GM12872 (cell line): ENCODE results near the gene NOL7.

ENCODE experiments used
- TF ChIP-seq, protein P1 (sequence below): IDR thresholded peaks from 3 replicates; pipeline ENCODE4 v1.5.1; 2011; ENCODE audit warnings: low read depth, mild to moderate bottlenecking, low read length, moderate library complexity; ENCODE audit not compliant: insufficient read depth

NOL7 gene

DNA sequence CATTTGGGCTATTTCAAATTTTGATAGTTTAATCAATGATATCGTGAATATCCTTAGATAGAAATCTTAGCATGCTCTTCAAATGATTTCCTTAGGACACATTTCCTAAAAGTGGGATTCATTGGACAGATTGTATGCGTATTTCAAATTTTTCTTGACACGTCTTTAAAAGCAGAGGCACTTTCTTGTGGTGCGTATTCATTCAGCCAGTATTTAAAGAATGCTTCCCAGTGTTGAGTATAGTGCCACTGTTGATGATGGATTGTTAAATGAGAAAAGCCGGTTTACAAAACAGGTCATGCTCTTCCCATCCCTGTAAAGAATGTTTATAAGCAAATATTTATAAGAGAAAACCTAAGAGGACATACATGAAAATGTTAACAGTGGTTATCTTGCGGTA is 15.1 kb upstream of the NOL7 start:
- TF ChIP-seq, protein P1, sequence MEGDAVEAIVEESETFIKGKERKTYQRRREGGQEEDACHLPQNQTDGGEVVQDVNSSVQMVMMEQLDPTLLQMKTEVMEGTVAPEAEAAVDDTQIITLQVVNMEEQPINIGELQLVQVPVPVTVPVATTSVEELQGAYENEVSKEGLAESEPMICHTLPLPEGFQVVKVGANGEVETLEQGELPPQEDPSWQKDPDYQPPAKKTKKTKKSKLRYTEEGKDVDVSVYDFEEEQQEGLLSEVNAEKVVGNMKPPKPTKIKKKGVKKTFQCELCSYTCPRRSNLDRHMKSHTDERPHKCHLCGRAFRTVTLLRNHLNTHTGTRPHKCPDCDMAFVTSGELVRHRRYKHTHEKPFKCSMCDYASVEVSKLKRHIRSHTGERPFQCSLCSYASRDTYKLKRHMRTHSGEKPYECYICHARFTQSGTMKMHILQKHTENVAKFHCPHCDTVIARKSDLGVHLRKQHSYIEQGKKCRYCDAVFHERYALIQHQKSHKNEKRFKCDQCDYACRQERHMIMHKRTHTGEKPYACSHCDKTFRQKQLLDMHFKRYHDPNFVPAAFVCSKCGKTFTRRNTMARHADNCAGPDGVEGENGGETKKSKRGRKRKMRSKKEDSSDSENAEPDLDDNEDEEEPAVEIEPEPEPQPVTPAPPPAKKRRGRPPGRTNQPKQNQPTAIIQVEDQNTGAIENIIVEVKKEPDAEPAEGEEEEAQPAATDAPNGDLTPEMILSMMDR = no peak

DNA sequence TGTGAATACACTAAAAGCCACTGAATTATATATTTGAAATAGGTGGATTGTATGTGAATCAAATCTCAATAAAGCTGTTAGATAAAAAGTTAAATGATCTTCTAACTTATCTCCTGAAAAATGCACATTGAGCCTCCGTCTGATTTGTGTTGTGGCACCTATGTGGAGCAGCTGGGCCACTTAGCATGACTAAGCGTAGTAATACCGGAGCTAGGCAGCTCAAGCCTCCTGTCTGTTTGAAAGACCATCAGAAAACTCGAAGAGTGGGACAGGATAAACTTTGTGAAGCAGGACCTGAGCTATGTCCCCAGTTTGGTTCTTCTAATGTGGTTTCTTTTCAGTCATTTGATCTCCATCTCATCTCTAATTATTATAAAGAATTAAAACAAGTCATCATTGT is 11.0 kb upstream of the NOL7 start:
- TF ChIP-seq, protein P1 = no peak

DNA sequence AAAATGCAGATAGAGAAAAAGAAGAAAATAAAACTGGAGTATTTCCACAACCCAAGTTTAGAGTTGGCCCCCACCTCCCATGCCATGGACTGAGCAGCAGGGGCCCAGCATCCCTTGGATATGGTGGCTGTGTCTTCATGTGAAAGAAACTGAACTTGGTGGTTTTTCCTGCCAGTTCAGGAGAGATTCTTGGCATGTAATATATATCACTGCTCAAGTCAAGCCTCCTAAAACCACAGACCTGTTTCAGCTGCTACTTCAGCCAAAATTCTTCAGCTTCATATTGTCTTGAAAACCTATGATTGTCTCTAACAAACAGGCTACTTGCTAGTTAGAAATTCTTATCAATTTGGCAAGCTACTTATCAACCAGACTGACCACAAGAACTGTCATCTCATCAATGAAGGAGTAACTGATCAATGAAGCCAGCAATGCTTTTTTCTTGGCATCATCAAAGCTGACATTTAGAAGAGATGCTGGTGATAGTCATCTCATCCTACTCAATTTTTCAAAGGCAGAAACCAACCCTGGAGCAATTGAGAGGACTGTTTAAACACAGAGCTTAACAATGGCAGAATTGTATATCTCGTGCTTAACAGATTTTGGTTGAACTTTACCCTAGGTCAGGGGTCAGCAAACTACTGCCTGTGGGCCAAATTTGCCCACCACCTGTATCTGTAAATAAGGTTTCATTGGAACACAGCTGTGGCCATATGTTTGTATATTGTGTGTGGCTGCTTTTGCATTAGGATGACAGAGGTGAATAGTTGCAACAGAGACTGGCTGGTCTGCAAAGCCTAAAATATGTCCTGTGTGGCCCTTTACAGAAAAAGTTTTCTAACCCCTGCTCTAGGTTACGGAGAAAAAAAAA is 10.4 kb upstream of the NOL7 start:
- TF ChIP-seq, protein P1 = no peak

DNA sequence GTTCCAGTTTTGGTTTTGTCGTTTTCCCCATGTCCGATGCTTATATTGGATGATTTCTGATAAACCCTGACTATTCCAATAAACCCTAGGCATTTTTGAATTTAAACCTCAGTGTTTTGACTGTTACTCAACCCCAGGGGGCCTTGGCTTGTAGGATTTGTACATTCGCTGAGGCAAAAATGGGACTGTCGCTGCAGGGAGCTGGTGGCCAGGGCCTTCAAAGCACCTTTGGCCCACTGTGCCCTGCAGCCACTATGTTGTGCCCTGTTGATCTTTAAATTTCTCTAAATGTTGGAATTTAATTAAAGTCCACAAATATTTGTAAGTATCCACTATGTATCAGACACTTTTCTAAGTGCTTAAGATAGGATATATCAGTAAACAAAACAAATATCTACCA is 9.5 kb upstream of the NOL7 start:
- TF ChIP-seq, protein P1 = no peak

DNA sequence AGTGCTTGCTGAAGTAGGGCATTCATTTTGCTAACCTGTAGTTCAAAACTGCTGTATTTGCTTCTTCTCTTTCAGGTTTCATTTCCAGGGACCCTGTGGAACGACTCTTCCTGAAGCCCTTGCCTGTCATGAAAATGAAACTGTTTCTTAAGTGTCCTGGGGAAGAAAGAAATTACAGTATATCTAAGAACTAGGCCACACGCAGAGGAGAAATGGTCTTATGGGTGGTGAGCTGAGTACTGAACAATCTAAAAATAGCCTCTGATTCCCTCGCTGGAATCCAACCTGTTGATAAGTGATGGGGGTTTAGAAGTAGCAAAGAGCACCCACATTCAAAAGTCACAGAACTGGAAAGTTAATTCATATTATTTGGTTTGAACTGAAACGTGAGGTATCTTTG is 3.4 kb upstream of the NOL7 start:
- TF ChIP-seq, protein P1 = no peak

DNA sequence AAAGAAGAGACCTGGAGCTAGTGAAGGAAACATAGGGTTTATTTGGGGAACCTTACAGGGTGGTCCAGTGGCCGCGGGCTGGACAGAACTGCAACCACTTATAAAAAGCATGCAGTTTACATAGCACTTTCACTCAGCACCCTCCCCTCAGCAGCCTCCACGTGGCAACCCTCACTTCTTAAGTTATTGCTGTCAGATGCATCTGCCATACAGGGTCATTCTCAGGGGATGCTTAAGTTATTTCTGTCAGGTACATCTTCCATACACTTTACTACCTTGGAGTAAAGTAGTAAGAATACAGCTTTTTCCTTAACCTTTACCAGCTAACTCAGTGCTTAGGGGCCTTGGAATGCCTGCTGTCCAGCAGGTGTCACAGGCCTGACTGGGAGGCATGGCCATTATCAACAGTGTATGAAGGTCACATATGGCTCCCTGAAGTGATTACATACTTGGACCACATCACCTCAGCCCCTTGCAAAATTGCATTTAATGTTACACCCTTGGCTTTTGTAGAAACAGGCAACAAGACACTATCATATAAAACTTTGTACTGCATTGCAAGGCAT is 2.0 kb upstream of the NOL7 start:
- TF ChIP-seq, protein P1 = no peak

DNA sequence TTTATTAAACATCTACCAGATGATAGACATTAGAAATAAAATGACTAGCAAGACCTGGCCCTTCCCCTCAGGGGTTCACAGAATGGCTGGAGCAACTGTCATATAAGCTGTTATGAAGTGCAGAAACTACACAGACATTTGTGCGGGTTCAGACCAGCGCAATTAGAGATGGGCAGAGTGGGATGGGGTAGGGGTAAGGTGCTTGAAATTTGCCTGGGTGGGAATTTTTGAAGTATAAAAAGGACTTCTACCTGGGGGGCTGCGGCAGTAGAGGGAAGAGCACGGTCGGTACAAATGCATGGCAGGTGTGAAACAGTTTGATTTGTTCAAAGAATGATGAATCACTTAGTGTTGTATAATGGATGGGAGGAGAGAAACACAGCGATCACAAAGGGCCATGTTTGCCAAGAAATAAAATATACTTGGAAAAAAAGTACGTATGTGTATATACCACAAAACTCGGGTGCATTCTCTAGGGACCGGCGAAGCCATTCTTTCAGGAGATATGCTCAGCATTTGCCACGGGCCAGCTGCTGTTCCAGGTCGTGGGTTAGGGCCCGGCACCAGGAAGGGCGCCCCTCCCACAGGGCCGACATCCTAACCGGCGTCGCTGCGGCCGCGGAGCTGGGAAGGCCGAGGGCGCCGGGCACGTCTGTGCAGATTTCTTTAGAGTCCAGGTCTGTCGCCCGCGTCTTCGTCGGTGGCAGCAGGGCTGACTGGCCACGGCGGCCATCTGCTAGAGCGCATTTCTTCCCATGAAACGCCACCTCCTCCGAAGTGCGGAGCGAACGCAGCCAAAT is 809 bp upstream of the NOL7 start:
- TF ChIP-seq, protein P1 = no peak
